ENCODE data around the gene SLC35D1.

GRCh38 chr1:67100833-67101232 is 46.9 kb upstream of the SLC35D1 start:
- TF ChIP-seq EP300 (IDR thresholded peaks at IDR 0.05) (no peak), POLR2A (IDR thresholded peaks at IDR 0.05) (no peak)

All from upper lobe of left lung (tissue), 4 donors.